Activated CD8-positive, alpha-beta memory T cell treated with anti-CD3 and anti-CD28 coated beads for 48 hours (primary cell): ENCODE results near the gene ATF4.

ENCODE experiments used
- DNase-seq, 3 experiments: peaks; one replicate each; pipeline ENCODE4 v3.0.0-alpha.2; 2020; ENCODE audit warnings: low read depth in 2 of 3, low spot score in 2 of 3

The ATF4 gene

DNA sequence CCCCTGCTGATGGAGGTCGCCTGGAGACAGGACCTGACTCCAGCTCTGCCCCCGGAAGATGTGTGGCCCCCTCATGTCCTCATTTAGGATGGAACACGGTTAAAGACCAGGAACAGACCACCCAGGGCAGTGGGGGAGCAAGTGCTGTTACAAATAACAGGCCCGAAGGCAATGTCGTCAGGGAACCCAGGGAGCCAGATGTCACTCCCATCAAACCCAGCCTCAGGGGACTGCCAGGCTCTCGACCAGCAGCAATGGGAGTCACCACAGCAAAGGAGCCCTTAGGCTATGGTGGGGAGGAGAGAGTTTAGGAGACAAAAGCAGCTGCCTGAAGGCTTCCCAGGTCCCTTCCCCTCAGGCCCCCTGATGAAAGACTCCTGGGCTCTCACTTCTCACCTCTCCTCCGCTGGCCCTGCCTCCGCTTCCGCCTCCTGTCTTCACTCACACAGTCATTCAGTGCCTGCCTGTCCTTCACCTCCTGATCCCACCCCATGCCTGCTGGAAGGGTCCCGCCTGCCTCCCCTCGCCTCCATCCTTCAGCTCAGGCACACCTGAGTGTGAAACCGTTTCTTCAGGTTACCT lies 7.8 kb downstream of the ATF4 start:
- no peak for DNase-seq

DNA sequence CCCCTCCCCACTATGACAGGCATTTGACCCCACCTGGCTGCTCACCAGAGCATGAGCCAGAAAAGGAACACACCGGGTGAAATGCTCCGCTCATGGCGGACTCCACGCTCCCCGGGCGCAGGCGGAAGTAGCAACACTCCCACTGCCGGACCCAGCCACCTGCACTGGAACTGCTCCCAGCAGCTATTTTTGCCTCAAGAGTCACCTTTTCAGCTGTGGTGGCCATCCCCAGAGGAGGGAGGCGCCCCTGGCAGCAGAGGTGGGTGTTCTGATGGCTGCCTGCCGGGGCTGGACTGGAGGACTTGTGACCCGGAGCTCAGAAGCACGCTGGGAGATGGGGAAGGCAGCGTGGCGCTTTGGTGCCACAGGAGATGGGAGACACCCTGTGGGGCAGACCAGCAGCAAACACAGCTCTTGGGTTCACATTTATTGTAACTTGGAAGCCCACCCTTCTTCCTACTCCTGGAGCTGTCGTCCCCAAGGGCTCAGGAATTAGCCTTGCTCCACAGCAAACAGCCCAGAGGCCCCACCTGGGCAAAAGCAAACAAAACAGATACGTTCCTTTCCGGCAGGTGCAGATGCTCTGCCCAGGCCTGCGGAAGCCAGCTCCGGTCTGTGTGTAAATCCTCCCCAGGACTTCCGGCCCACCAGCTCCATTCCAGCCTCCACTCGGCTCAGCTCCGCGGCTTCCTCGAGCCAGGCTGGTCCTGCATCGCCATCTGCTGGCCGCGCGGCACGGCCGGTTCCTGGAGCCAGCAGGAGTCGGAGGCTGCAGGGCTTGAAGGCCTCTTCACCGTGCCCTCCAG lies 8.5 kb downstream of the ATF4 start:
- peak; percentile 76 to 81 (median 76) for DNase-seq

DNA sequence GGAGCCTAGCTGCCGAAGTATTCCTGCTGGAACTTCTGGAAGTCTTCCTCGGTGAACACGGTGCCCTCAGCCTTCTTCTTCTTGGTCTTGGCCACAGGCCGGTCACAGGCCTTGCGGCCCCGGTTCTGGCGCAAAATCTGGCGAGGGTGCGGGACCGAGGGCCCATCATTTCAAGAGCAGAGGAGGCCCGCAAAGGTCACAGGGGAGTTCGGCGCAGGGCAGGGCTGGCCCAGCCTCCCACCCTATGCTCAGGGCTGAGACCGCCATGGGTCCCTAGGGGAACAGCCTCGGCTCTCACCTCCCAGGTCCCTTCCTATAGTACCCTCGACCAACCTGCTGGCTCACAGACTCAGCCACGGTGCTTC lies 9.1 kb downstream of the ATF4 start:
- no peak for DNase-seq

DNA sequence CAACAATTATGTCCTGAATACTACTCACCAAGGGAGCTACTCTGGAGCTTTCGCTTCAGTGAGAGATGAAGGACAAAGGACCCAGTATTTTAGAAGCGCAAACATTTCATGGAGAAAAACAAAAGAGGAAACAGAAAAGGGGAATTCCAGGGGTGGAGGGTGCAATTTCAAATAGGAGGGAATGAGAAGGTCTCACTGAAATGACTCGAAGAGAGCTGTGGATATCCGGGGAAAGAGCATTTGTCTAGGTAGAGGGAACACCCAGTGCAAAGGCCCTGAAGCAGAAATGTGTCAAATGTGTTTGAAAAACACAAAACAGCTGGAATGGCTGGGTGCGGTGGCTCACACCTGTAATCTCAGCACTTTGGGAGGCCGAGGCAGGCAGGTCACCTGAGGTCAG lies 9.8 kb downstream of the ATF4 start:
- DNase-seq, result no peak

DNA sequence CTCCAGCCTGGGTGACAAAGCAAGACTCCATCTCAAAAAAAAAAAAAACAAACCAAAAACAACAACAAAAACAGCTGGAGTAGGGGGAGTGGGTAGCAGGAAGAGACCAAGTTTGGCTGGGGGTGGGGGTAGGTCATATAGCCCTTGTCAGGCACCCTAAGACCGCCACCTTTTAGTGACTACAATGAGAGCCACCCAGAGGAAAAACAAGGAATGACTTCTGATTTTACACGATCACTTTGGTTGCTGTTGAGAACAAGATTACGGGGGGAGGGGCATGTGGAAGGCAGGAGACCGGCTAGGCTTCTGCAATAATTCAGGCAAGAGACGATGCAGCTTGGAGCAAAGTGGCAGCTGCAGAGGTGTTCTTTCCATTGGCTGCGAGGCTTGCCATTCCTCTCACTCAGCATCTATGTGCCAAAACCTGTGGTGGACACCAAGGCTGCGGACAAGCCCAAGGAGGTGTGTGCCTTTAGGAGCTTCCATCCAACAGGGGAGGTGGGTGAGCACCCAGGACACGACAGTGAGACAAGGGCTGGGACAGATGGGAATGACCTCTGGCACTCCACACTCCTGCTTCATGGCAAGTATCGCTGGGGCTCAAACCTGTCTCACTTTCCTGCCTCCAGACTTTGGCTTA lies 10.4 kb downstream of the ATF4 start:
- no peak for DNase-seq

DNA sequence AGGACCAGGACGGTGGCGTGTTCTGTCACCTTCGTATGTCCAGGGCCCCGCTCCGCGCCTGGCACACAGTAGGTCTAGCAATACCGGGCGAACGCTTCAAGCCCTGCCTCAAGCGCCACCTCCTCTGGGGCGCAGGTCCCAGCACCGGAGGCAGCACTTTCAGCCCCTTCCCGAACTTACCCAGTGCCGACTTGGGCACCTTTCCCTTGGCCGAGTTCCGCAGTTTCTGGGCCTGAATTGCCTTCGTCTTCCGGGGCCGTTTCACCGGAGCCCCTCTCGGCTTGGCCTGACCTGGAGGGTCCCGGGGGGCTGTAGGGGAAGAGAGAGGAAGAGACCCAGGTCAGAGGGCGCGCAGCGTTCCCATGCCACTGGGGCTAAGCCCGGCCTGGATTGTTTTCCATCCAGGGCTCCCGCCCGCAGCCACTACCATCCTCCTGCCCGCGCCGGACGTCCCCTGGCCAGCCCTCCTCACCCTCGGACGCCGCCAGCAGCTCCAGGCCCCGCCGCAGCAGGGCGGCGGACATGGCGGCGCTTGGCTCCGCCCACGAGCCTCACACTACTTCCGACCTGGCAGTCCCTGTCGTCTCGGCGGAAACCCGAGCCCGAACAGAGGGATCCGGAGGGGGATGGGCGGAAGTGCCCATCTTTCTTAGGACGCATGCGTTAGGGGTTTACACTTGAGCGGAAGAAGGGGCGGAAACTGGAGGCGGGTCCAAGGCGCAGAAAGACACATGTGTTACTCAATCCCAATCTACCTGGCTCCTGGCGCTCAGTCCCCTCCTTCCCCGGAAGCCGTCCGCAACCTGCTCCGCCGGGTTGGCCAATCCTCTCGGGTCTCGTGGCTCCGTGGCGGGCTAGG lies 12.1 kb downstream of the ATF4 start, which contains the start of gene RPS19BP1:
Gene RPS19BP1 (minus strand): TSS at position 534 of the 859 bp plus-strand sequence. CDS start 10 bp downstream, at position 524.
- DNase-seq, result peak; percentile 92 to 97 (median 96)

DNA sequence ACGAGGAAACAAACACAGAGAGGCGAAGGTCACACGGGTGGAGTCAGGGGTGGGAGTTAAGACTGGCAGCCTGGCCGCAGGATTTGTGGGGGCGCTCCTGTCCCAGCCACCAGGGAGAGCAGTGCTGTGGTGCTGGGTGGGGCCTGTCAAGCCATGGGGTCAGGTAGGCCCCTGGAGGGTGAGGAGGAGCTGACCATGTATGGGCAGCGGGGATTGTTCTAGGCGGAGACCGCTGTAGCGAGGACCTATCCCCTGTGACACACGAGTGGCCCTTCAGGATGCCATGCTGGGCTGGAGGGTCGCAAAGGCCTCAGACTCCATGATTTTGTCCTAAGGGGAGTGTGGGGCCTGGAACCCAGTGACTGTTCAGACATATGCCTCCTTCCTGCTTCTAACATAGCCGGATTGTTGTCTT lies 13.7 kb downstream of the ATF4 start:
- no peak for DNase-seq

DNA sequence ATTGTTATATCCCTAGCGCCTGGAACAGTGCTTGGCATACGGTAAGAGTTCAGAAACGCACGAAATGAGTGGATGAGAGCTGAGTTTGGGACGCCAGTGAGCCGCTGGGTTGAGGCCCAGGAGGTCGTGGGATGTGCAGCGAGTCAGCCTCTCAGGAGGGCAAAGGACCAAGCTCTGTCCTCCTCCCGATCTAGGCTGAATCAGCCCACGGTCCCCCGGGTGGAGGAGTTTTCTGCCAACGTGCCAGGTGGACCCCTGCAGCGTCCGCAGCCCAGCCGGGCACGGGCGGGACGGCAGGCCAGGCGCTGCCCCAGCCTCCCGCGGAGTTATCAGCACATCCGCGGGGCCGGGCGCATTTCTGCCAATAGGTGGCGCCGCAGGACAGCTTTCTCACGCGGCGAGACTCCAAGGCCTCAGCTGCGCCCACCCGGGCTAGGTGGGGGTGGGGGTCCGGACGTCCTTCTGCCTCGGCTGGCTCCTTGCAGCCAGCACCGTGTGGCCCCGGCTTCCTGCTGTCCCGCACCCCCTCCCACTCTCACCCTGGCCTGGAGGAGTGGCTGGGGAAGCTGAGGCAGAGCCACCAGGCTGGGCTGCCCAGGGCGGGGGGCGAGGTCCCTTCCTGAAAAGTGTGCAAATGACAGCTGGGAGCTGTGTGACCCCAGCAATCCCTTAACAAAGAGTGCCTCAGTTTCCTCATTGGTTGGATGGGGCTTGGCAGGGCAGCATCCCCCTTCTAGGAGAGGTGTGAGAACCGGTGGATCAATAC lies 14.4 kb downstream of the ATF4 start:
- peak; percentile 54 to 91 (median 82) for DNase-seq

DNA sequence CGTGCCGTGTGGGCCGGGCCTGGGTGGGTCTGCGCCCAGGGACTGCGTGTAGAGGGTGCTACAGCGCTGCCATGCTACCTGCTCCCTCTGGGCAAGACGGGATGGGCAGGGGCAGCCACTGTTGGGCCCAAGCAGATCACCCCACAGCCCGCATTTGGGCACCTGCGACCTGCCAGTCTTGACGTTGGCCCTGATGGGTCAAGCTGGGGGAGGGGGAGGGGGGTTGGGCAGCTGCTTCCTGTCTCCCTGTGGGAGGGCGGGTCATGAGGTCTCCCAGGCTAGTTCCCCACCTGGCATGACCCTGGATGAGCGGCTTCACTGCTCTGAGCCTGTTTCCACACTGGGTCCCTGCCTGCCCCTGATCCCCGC lies 15.0 kb downstream of the ATF4 start:
- DNase-seq, result no peak

DNA sequence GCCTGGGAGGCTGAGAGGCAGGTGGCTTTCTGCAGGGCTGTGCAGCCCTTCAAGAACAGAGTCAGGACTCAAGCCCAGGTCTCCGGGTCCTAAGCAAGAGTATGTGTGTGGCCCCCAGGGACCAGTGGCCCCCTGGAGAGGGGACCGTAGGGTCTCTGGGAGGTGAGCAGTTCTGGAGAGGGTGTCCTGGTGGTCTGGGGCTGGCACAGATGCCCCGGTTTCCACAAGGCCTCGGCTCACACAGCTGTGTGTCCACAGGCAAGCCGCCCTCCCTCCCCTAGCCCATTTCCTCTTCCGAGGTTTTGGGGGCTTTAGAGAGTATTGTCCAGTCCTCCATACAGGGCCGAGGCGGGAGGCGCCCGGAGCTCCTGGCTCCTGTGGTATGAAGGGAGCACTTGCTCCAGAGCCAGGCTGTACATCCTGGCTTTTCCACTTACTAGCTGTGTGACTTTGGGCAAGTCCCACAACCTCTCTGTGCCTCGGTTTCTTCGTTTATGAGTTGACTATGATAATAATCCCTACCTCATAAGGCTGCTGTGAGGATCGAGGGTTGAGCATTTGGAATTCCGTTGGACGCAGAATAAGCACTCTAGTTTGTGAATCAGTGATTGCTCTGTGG lies 15.6 kb downstream of the ATF4 start:
- no peak for DNase-seq

DNA sequence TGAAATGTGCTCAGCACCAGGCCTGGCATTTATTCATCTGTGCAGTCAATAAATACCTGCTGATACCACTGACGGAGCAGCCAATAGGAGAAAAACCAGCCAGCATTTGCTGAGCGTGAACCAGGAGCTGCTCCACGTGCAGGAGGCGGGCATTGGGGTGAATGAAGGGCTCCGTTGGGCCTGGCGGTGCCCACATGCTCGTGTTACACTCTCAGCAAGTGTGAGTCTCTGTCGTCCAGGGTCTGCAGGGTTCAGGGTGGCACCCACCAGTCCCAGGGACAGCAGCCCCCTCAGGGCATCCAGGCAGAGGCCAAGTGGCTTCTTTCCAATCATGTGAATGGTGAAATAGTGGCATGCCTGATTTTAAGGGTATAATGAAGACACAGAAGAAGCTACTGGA lies 16.3 kb downstream of the ATF4 start:
- no peak for DNase-seq

DNA sequence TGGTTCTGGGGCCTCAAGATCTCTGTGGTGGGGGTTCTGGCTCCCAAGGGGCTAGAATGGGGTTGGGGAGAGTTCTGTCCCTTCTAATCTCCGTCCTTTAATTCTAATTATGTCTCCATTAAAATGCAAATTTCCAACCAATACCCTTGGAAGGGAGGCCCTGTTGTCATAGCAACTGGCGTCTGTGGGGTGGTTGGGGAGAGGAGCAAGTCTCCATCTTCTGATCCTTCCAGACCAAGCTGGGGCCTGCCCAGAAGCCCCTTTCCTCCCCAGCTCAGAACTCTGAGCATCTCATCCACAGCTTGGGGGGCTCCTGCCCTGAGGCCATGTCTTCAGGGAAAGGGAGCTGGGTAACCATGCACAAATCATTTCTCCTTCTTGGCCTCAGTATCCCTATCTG lies 17.6 kb downstream of the ATF4 start:
- DNase-seq, result no peak

DNA sequence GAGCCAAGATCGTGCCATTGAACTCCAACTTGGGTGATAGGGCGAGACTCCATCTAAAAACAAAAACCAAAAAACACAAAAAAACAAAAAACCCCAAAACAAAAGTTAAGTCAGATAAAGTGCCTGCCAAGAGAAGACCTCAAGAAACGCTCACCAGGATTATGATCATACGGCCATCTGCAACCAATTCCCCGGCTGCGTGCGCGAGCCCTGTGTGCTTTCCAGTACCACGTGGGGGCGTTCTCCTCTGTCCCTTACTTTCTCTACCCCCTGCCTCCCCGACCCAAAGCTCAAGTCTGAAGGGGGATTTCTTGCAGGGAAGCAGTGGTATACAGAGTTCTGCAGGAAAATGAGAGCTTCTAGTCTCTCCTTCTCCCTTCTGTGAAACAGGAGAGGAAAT lies 22.7 kb downstream of the ATF4 start:
- no peak for DNase-seq

DNA sequence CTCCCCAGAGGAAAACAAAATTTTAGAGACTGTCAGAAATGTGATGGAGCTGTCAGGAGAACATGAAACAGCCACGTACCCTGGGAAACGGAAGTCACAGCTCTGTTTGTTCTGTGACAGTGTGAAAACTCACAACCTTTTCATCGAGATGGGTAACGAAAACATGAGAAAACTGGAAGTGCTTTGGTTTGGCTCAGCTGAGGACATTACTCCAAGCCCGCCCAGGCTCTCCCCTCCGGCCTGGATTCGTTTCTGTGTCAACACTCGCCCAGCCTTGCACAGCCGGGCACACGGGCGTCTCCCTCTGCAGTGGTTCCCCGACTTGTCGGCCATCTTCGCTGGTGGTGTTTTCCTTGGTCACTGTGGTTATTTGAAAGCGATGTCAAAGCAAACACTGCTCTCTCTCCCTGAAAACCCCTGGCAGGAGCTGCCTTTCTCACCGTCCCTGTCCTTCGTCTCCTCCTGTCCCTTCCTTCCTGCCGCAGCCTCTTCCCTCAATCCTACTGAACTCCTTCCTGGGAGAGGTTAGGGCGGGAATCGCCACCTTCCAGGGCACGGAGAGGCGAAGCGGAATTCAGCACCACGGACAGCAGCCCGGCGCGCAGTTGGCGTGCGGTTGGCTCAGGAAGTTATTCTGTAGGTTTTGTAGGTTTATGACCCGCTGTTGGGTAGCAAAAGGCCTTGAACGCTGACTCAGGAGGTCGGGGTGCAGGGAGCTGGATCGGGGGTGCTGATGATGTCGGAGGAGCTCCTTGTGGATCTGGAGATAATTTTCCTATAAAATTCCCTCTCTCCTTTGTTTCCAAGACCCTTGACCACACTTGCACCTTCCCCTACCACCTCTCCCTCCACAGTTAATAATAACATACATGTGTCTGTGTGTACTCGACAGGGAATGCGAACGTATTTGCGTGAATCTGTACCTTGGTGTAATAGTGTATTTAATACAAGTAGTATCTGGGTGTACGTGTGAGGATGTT lies 25.3 kb downstream of the ATF4 start:
- DNase-seq, result peak in 1 of 3 experiments; percentile 69

DNA sequence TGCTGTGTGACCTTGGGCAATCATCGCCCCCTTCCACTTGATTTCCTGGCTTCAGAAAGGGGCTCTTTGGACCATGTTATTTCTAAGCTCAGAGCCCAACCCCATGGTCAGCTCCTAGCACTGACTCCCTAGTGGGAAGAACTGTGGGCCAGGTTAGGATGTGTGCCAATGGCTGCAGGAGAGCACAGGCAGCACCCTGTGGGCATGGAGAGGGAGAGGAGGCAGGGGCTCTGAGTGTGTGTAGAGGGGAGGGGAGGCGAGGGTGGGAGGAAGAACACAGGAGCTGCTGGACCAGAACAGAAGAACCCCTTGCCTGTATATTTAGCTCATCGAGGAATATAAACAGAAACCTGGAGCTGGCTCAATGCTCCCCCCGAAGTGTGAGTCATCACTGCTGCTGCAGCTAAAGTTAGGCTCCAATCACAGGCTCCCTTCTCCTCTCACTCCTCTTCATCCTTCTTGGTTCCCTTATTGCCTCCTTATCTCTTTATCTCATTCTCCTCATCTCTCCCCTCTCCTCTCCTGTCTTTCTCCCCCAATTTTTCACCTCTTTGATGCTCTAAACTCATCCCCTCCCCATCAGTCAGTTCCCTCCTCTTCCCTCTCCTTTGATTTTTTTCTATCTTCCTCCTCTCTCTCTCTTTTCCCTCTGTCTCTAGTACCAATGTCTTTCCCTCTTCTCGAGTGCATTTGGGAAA lies 26.7 kb downstream of the ATF4 start:
- no peak for DNase-seq

DNA sequence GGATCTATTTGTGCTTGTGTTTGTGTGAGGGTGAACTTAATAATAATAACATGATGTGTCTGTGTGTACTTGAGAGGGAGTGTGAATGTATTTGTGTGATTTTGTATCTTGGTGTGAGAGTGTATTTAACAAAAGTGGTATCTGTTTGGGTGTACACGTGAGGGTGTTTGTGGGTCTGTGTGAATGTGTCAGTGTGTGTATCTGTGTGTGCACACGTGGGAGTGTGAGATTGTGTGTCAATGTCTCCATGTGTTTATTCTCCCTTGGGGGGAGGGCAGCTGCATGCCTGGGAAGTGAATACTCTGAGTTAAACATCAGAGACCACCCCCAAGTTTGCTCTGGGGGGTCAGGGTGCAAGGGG lies 27.2 kb downstream of the ATF4 start:
- no peak for DNase-seq

DNA sequence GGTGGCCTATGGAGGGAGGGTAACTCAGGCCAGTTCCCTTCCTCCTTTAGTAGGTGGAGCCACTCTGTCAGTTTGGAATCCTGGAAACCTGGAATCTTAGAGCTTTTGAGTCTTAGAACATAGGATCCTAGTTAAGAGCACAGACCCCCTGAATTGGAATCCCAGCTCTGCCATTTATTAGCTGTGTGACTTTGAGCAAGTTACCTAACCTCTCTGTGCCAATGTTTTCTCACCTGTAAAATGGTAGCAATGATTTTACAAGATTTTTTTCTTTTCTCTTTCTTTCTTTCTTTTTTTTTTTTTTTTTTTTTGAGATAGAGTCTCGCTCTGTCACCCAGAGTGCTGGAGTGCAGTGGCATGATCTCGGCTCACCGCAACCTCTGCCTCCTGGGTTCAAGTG lies 33.1 kb downstream of the ATF4 start:
- DNase-seq, result no peak

DNA sequence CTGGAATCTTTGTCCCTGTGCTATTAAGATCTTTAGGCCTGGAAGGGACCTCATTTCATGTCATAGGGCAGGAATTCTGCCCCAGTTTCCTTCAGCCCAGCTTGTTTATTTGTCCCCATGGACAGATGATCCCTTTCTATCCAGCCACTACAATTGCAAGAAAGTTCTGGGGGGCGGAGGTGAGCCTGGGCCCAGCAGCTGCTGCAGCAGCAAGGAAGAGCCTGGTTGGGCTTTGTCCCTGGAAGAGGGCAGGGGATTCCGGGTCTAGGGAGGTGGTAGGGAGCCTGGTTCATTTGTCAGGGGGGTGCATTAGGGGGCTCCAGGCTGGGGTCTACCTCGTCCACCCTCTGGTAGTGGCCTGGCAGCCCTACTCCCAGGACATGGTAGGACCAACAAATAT lies 33.8 kb downstream of the ATF4 start:
- DNase-seq, result no peak
